Endothelial cell of coronary artery (primary cell): ENCODE measurements around the gene COA6. TPM values are rescaled to one million over a fixed set of nuclear protein-coding genes. Genes with fewer than 3 reads are reported as not detected.

Experiments used
- total RNA-seq: library from RNA; depleted of rRNA; stranded (reverse); fragments of >200 nt; gene quantifications from 2 replicates; pipeline ENCODE4 v1.2.3, GENCODE V29; 2014

COA6 gene, protein sequence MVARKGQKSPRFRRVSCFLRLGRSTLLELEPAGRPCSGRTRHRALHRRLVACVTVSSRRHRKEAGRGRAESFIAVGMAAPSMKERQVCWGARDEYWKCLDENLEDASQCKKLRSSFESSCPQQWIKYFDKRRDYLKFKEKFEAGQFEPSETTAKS
- 21.4 and 22.7 TPM in 2 replicates for total RNA-seq

DNA sequence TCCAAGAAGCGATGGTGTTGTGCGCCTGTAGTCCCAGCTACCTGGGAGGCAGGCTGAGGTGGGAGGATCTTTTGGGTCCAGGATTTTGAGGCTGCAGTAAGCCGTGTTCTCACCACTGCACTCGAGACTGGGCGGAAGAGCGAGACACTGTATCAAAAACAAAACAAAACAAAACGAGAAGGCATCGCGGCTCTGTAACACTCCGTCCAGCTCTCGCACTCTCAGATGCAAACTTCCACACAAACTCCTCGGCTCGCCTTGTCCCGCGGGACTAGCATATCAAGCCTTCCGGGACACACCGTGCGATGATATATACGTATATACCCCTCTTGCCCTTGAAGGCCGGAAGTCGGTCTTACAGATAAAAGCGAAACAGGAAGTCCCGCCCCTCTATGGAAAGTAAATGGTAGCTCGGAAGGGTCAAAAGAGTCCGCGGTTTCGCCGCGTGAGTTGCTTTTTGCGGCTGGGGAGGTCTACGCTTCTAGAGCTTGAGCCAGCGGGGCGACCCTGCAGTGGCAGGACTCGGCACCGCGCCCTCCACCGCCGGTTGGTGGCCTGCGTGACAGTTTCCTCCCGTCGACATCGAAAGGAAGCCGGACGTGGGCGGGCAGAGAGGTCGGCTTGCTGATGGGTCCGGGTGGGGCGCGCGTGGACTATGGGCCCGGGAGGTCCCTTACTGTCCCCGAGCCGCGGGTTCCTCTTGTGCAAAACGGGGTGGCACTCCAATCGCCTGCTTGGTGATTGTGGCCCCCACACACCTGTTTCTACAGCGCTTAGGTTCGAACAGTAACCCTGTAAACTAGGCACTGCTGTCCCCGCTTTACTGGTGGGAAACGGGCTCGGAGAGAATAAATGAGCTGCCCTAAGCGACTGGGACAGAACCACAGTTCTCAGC, at the start of gene COA6:
Gene COA6, plus strand, starts transcription at position 393 of the 895 bp plus-strand sequence. Its CDS starts 11 bp downstream, at position 404.

Other genes starting within 250 kb of the COA6 start
- gene TARBP1, start 105.7 kb downstream of the COA6 start, total RNA-seq = 15.5 and 18.8 TPM in 2 replicates
- 51.1 and 58.4 TPM in 2 replicates for gene IRF2BP2, start 236.7 kb downstream of the COA6 start, total RNA-seq